CD4-positive, alpha-beta T cell (primary cell): ENCODE data around the gene DDX1. TPM values are rescaled to one million over a fixed set of nuclear protein-coding genes. Genes with fewer than 3 reads are reported as not detected.
"Not testable (repeated sequence)": the region's sequence is repeated elsewhere in the genome, so short reads cannot be mapped to it uniquely, and the experiment has no call there.

Experiments
- ATAC-seq: fragments of 200-7000 bp; cut with Tn5 transposase; one replicate; pipeline ENCODE4 v1.10.0; 2022; ENCODE audit warnings: mild to moderate bottlenecking; ENCODE audit not compliant: poor library complexity
- CTCF ChIA-PET: fragments of 350-600 bp; sonication (Branson Sonifier 250); formaldehyde crosslinking; loops from one replicate; lab custom pipeline; 2021; ENCODE audit warnings: antibody characterized with exemption, inconsistent platforms; lab: Charles Lee
- POLR2A ChIA-PET: fragments of 350-600 bp; sonication (Branson Sonifier 250); formaldehyde crosslinking; loops from one replicate; lab custom pipeline; 2021; ENCODE audit warnings: antibody characterized with exemption, inconsistent platforms; lab: Charles Lee
- DNase-seq, 14 experiments: peaks; one replicate each; pipeline ENCODE4 v3.0.0-alpha.2; 2013 to 2020; ENCODE audit warnings: mixed read lengths in 2 of 14
- H3K27ac ChIP-seq, 2 donors: one replicate each; pipeline versions ENCODE4 v1.5.1 to v1.7.0; 2013; ENCODE audit warnings: low read length in 2 of 2, low read depth in 1 of 2, mild to moderate bottlenecking in 1 of 2
- H3K27me3 ChIP-seq, 2 experiments: 1 replicate in 1 of 2; 2 replicates in 1 of 2; pipeline versions ENCODE4 v1.6.1 to v1.7.0; 2013; ENCODE audit warnings: low read length in 2 of 2, control low read depth in 1 of 2, mild to moderate bottlenecking in 1 of 2, moderate library complexity in 1 of 2; ENCODE audit not compliant: insufficient read depth in 2 of 2, control insufficient read depth in 1 of 2
- H3K36me3 ChIP-seq: one replicate; pipeline ENCODE4 v1.6.1; 2013; ENCODE audit warnings: low read length, control low read depth; ENCODE audit not compliant: insufficient read depth
- H3K4me1 ChIP-seq: one replicate; pipeline ENCODE4 v1.6.1; 2013; ENCODE audit warnings: low read length, control low read depth; ENCODE audit not compliant: insufficient read depth
- H3K4me3 ChIP-seq: one replicate; pipeline ENCODE4 v1.5.1; 2013; ENCODE audit warnings: mild to moderate bottlenecking, low read length, moderate library complexity
- H3K9me3 ChIP-seq, 2 experiments: 1 replicate in 1 of 2; 2 replicates in 1 of 2; pipeline versions ENCODE4 v1.6.1 to v1.7.0; 2013; ENCODE audit warnings: low read length in 2 of 2, mild to moderate bottlenecking in 2 of 2, control low read depth in 1 of 2, moderate library complexity in 1 of 2; ENCODE audit not compliant: control insufficient read depth in 1 of 2, insufficient read depth in 1 of 2
- H3K27ac Mint-ChIP-seq: one replicate; pipeline ENCODE4 v1.8.0; 2020; ENCODE audit warnings: mixed read lengths
- H3K27me3 Mint-ChIP-seq: one replicate; pipeline ENCODE4 v1.8.0; 2021; ENCODE audit warnings: mixed read lengths
- H3K36me3 Mint-ChIP-seq: one replicate; pipeline ENCODE4 v1.8.0; 2021; ENCODE audit warnings: low read depth, mixed read lengths
- H3K4me1 Mint-ChIP-seq: one replicate; pipeline ENCODE4 v1.8.0; 2021; ENCODE audit warnings: low read depth, mixed read lengths
- H3K4me3 Mint-ChIP-seq: one replicate; pipeline ENCODE4 v1.8.0; 2020; ENCODE audit warnings: mild to moderate bottlenecking, mixed read lengths
- H3K9me3 Mint-ChIP-seq: one replicate; pipeline ENCODE4 v1.8.0; 2020; ENCODE audit warnings: mixed read lengths
- CTCF ChIP-seq: fragments of 200-600 bp; IDR thresholded peaks from one replicate; pipeline ENCODE4 v1.8.0; 2022; ENCODE audit warnings: antibody characterized with exemption, mild to moderate bottlenecking
- intact Hi-C, 2 experiments: fragments of 100-400 bp; cut with DNase I in 1 of 2; cut with micrococcal nuclease in 1 of 2; formaldehyde crosslinking; loops; one replicate each; pipeline versions ENCODE4 v1.15.1 to v1.9.0; 2023 to 2025; cut with DNase I, micrococcal nuclease
- total RNA-seq, 174 experiments: library from RNA in 2 of 174; stranded (reverse) in 2 of 174; gene quantifications; one replicate each; pipeline ENCODE4 v1.2.3 and lab custom pipeline; 2021 to 2026

DDX1 gene
- total RNA-seq, 2 experiments from 2014 or later = 48.8 to 50.1 TPM

DNA sequence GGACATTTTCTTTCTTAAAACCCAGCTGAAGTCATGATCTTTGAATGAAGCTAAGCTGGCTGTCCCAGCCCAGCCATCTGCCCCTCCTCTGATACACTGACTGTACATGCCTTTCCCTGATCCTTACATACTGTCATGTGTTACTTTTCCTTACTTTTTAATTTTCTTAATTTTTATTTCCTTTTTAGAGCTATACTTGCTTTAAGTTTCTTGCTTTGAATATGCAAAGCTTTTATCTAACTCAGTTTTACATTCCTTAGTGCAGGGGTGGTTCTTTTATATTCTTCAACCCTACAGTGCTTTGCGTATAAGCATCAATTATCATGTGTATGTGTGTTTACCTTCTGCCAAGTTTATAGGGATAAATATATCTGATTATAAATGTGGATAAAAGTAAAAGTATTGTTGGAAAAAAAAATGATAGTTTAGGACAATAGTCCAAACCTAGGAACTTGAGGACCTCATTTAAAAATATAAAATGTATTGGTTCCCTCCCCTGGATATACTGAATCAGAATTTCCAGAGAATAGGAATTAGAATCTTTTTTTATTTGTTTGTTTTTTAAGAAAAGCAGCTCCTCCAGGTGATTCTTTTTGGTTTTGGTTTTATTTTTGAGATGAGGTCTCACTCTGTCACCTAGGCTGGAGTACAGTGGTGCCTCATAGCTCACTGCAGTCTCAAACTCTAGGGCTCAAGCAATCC is 17.8 kb downstream of the DDX1 start:
- no peaks in the 10 kb centered on the region for H3K4me1 Mint-ChIP-seq
- CTCF ChIA-PET = interaction anchor here (1.3 kb wide), 1 partner anchor 32 kb away, joined by 4 read pairs; no protein-coding TSS in a partner anchor
- intact Hi-C loops = no loop called here
- no peak for TF ChIP-seq CTCF
- no peaks in the 10 kb centered on the region for H3K9me3 ChIP-seq
- no peak overlapping the region for H3K27ac Mint-ChIP-seq
- H3K4me3 ChIP-seq = no peak overlapping the region
- H3K27me3 ChIP-seq = no peaks in the 10 kb centered on the region
- H3K27me3 Mint-ChIP-seq = no peaks in the 10 kb centered on the region
- H3K36me3 ChIP-seq = peaks cover 68% of the 10 kb centered on the region
- H3K4me3 Mint-ChIP-seq = no peak overlapping the region
- H3K36me3 Mint-ChIP-seq = peaks cover 76% of the 10 kb centered on the region
- POLR2A ChIA-PET = no interaction called here
- H3K4me1 ChIP-seq = no peaks in the 10 kb centered on the region
- no peak overlapping the region for H3K27ac ChIP-seq
- DNase-seq (no peak), ATAC-seq (no peak)
- H3K9me3 Mint-ChIP-seq = no peaks in the 10 kb centered on the region

- Histone ChIP-seq H3K4me1 (no peaks in the 10 kb centered on the region), H3K36me3 (peaks cover 63% of the 10 kb centered on the region), H3K27ac (no peak overlapping the region), H3K27me3 (no peaks in the 10 kb centered on the region), H3K4me3 (no peak overlapping the region), H3K9me3 (no peaks in the 10 kb centered on the region)
- ChIA-PET POLR2A (no interaction called here), CTCF (no interaction called here)
- Mint-ChIP-seq H3K9me3 (no peaks in the 10 kb centered on the region), H3K27me3 (no peaks in the 10 kb centered on the region), H3K4me3 (no peak overlapping the region), H3K27ac (no peak overlapping the region), H3K4me1 (no peaks in the 10 kb centered on the region), H3K36me3 (peaks cover 76% of the 10 kb centered on the region)
- intact Hi-C loops = no loop called here
- DNase-seq = no peak
- TF ChIP-seq CTCF = no peak
- no peak for ATAC-seq
These were observed 18.8 kb downstream of the DDX1 start for GRCh38 chr2:15610430-15610952.

- H3K4me3 Mint-ChIP-seq, H3K27me3 ChIP-seq, H3K27me3 Mint-ChIP-seq, H3K4me1 ChIP-seq, ATAC-seq, CTCF ChIA-PET, H3K9me3 ChIP-seq, DNase-seq, H3K27ac ChIP-seq, POLR2A ChIA-PET, intact Hi-C loops, H3K27ac Mint-ChIP-seq, H3K9me3 Mint-ChIP-seq, H3K4me1 Mint-ChIP-seq, H3K4me3 ChIP-seq: not testable (repeated sequence)
- H3K36me3 Mint-ChIP-seq = peaks cover 71% of the 10 kb centered on the region
- H3K36me3 ChIP-seq = peaks cover 54% of the 10 kb centered on the region
These were observed 20.4 kb downstream of the DDX1 start for GRCh38 chr2:15612101-15612500.
